Activated T-helper 1 cell treated with anti-CD3 and anti-CD28 coated beads, Interleukin-2, amount 50 U/mL, for 16 hours (primary cell): Measurements from ENCODE around the gene AKIRIN2.
A peak's percentile ranks its signal among the peaks of the same experiment; 100 is the strongest.
"Not testable (repeated sequence)": the region's sequence is repeated elsewhere in the genome, so short reads cannot be mapped to it uniquely, and the experiment has no call there.

ENCODE experiments used
- DNase-seq, 2 donors: peaks; one replicate each; pipeline ENCODE4 v3.0.0-alpha.2; 2020; ENCODE audit warnings: low read depth in 1 of 2, low spot score in 1 of 2

AKIRIN2 gene

DNA sequence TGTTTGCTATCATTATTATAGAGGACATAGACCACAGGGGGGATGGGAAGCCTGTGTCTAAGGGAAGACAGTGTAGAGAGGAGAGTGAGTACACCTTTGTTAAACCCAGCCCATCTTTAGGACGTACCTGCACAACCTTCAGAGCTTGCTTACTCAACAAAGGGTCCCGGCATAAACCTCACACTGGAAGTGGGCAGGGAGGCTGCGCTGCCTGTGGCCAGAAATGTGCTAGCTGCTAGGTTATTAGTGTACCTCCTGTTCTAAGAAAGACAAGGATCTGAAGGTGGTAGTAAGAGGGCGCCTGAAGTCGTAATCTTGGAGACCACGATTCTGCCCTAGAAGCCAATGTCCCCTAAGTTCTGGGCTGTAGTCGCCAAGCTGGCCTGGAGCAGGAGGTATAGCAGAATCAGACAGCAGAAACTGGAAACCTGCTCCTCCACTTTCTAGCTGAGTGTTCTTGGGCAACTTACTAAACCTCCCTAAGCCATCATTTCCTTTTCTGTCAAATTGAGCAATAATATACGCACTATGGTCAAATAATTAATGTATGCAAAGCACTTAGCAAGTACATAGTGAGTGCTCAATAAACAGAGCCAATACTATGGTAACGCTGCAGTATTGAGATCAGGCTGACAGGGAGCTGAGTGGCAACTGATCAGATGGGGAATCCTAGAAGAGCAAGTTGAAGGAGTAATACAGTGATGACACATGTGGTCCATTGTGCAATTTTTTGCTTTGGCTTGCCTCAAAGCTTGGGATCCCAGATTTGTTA lies 16.8 kb upstream of the AKIRIN2 start:
- DNase-seq = no peak

DNA sequence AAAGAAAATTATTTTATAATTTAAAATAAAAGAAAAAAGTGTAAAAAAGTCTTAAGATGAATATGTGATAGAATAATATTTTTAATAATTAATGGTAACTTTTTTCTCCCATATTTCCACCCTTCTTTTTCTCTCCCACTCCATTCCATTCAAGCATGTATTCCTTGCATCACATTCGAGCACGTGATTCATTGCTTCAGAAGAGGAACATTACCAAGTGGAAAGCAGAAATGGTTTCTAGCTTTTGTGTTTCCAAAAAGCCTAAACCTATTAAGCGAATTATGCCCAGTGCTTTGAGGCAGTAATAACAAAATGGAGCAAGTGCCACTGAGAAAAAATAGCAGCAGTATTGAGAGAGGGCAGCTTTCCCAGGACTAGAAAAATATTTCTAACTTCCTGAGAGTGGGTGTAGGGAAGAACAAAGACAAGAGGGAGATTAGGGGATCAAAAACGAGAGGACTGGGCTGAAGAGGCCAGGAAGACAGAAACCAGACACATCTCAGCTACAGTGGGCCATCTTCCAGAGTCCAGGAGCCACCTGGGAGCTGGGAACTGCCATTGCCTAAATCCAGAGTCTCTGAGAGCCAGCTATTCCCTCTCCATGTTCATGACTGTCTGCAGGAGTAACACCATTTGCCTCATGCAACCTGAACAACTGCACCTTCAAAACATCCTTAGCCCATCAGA lies 15.0 kb upstream of the AKIRIN2 start:
- no peak for DNase-seq

DNA sequence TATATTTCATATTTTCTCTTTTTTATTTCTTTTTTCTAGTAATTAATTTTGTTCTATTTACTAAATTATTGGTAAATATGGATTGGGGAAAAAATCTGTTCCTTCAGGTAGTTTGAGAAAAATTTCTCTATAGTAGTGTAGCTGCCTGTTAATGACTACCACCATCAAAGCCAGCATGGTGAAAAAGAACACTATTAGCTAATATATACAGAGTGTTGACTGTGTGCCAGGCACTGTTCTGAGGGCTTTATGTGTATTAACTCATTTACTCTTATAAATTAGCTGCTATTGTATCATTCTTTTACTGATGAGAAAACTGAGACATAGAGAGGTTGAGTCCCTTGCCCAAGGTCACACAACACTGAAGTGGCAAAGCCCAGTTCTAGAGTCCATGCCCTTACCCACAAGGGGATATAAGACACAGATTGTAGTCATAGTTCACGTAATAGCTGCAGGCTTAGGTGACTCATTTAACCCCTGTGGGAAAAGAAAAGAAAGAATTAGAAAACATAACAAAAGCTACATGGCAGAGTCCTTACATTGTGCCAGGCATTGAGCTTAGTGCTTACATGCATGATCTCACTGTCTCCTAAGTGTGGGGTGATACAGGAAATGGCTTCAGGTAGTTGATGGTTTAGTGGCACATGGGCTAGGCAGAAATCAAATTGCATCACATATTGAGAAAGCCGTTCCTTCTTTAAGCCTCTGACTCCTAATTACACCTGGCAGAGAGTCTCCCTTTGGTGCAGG lies 12.2 kb upstream of the AKIRIN2 start:
- no peak for DNase-seq

DNA sequence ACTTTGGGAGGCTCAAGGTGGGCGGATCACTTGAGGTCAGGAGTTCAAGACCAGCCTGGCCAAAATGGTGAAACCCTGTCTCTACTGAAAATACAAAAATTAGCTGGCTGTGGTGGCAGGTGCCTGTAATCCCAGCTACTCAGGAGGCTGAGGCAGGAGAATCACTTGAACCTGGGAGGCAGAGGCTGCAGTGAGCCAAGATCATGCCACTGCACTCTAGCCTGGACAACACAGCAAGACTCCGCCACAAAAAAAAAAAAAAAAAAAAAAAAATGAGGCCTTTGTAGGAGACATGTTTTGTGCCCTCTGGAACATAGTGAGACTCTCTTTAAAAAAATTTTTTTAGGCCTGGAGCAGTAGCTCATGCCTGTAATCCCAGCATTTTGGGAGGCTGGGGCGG lies 10.7 kb upstream of the AKIRIN2 start:
- not testable (repeated sequence) for DNase-seq

DNA sequence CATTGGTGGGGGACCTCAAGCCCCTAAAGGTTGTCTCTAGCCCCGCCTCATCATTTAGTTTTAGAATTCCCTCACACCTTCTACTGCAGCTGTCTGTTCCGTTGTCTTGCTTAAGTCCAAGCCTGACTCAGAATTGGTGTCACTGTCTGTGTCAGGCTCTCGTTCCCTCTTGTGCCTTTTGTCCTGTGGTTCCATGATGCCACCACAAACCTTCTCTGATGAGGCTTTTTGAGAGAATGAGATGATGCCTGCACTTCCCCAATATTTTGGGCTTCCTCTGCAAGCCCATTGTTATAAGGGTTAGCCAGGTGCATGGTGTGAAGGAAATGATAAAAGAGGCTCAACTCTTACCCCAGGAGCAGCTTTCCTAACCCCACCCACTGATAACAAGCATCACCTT lies 8.1 kb upstream of the AKIRIN2 start:
- no peak for DNase-seq

DNA sequence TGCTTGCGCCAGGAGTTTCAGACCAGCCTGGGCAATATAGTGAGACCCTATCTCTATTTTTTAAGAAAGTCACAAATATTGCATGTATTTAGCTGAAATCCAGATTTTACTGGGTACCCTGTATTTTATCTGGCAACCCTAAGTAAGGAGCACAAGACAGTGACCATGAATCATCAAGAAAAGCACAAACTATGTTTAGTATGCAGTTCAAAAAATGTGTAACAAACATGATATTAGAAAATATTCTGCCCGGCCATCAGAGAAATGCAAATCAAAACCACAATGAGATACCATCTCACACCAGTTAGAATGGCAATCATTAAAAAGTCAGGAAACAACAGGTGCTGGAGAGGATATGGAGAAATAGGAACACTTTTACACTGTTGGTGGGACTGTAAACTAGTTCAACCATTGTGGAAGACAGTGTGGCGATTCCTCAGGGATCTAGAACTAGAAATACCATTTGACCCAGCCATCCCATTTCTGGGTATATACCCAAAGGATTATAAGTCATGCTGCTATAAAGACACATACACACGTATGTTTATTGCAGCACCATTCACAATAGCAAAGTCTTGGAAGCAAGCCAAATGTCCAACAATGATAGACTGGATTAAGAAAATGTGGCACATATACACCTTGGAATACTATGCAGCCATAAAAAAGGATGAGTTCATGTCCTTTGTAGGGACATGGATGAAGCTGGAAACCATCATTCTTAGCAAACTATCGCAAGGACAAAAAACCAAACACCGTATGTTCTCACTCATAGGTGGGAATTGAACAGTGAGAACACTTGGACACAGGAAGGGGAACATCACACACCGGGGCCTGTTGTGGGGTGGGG lies 6.8 kb upstream of the AKIRIN2 start:
- DNase-seq = not testable (repeated sequence)

DNA sequence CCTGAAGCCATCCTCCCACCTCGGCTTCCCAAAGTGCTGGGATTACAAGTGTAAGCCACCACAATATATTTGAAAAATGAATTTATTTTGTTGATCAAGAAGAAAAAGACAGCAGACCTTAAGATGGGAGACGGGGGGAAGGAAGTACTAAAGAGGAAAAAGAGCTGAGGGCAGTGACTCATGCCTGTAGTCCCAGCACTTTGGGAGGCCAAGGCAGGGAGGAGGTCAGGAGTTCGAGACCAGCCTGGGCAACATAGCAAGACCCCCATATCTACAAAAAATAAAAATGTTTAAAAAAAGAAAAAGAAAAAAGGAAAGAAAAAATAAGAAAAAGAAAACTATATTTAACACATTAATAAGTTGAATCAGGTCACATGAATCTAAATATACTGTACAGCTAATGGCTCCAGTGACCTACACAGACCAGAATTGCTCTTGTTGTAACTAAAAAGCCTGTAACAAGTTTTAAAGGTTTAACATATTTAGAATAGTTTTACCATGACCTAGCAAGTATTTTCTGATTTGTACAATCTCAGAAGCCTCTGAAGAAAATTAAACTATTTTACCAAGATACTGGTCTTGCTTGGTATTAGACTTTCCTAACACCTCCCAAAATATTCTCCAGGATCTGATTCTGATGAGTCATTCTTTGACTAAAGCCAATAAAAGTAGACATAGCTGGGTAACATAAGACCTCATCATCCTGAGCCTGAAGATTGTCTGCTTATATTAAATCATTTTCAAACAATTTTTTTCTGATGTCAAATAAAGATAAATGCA lies 4.3 kb upstream of the AKIRIN2 start:
- no peak for DNase-seq

DNA sequence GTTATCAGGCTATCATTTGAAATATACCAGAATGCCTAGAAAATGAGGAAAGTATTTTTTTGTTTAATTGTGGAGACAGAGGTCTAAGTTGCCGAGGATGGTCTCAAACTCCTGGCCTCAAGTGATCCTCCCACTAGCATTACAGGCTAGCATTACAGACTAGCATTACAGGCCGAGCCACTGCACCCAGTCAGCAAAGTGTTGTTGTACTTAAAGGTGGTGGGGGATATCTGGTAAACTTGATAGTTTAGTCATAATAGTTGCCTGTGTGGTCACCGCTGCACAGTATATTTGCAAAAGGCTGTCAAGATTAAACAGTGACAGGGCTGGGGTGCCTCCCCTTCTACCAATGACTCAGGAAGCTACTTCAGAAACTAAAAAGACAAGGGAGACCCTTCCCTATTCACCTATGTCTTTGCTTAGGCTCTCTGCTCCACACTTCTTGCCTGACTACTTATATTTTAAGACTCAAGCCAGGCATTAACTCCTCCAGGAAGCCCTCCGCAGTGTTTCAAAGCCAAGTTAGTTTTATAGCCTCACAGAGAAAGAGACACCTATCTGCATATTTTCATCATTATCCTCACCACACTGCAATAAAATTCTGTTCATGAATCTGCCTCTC lies 3.1 kb upstream of the AKIRIN2 start:
- DNase-seq = no peak

DNA sequence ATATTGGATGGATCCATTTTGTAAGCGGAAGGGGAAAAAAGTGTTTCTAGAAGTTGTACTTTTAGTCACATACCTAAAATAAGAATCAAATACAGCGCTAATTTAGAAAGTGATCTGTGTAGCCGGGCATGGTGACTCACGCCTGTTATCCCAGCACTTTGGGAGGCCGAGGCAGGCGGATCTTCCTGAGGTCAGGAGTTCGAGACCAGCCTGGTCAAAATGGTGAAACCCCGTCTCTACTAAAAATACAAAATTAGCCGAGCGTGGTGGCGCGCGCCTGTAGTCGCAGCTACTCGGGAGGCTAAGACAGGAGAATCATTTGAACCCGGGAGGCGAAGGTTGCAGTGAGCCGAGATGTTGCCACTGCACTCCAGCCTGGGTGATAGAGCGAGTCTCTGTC lies 1.0 kb upstream of the AKIRIN2 start:
- DNase-seq = not testable (repeated sequence)

DNA sequence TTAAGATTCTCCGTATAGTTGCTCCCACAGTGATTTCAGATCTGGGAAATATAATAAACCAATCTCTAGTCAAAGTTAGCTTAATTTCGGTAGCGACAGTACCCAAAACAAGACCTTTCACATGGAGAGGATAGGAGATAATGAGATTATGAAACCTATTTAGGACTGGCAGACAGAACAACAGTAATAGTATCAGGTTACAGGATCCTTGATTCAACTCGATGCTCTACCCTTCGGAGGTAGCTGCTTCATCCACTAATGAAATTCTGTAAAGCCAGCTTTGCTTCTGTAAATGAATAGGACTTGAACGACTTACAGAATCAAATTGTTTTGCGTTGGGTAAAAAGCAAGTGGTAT lies 534 bp upstream of the AKIRIN2 start:
- DNase-seq = no peak

DNA sequence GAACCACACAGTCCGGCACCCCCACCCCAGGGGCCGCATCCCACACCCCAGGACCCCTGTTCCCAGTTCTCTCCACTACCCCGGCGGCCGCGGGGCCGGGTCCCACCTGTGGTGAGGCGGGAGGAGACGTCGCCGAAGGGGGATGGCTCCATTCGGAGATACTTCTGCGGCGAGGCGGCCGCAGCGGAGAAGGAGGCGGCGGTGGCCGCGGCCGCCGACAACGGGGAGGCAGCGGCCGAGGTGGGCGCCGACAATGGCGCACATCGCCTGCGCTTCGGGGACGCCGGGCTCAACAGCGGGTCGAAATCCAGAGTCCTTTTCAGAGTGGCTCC lies 723 bp downstream of the AKIRIN2 start:
- no peak for DNase-seq

DNA sequence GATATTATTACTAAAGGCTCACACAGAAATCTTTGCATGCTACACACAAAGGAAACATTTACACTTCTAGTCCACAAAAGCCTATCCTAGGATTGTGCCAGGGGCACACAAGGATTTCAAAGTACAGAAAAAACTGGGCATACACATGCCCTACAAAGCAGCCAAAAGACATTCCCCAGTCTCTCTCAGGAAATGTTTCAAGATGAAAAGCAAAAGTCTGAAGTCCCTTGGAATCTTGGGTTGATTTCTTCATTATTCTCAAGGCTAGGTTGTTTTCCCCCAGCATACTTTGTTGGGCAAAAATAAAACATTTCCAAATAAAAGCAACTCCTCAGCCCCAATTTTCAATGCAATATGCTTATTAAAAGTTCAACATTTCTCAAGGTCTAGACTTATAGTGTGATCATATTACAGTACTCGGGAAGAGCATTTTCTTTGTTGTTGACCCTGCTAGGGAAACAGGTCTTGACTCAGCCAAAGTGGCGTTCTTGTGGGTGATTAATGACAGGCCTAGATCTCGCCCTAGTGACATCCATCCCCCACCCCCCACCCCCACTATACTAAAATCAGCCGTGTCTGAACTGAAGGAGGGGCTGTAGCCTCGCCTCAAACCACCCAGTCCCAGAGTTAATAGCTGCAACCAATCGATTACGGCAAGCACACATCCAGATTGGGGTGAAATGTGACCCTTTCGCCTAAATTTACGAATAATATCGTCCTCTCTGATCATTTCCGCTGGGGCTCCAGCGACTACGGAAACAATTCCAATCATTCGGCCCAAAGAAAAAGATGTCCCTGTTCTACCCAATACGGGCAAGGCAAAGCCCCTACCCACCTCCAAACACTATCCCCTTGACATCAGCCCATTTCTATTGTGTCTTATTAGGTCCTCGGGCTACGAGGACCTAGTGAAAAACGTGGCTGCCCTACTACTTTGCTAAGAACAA lies 1.4 kb downstream of the AKIRIN2 start:
- DNase-seq = peak in 1 of 2 donors; percentile 9

DNA sequence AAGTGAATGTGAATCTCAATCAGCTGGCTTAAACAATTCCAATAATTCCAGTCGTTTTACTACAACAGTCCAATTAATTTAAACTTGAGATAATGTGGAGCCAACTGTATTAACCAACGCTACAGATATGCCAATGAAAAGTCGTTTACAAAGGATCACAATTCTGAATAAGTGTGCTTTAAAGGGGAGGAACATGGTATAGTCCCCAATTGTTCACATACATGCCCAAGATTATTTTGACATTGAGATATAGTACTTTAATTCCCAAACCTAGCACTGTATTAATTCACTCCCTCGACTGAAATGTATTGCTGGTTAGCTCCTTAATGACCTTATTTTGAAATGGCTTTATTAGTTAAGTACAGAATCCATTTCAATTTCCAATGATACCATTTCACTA lies 2.5 kb downstream of the AKIRIN2 start:
- DNase-seq = no peak

DNA sequence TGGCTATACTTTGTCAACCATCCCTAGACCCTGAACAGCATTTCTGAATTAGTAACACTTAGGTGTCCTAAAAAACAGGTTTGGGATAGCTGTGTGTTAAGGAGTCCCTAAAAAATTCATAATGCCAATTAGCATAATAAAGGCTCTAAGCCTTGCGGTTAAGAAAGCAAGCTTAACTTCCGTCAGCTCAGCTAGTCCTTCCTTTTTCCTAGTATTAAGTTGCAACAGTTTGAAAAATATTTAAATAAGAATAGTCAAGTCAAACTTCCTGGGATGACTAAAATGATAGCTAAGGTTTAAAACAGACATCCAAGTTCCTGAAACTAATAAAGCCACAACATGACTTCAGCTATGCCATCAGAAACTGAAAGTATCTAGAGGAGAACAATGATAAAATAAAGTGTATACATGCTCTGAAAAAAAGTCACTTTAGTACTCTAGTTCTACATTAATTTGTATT lies 3.5 kb downstream of the AKIRIN2 start:
- no peak for DNase-seq

DNA sequence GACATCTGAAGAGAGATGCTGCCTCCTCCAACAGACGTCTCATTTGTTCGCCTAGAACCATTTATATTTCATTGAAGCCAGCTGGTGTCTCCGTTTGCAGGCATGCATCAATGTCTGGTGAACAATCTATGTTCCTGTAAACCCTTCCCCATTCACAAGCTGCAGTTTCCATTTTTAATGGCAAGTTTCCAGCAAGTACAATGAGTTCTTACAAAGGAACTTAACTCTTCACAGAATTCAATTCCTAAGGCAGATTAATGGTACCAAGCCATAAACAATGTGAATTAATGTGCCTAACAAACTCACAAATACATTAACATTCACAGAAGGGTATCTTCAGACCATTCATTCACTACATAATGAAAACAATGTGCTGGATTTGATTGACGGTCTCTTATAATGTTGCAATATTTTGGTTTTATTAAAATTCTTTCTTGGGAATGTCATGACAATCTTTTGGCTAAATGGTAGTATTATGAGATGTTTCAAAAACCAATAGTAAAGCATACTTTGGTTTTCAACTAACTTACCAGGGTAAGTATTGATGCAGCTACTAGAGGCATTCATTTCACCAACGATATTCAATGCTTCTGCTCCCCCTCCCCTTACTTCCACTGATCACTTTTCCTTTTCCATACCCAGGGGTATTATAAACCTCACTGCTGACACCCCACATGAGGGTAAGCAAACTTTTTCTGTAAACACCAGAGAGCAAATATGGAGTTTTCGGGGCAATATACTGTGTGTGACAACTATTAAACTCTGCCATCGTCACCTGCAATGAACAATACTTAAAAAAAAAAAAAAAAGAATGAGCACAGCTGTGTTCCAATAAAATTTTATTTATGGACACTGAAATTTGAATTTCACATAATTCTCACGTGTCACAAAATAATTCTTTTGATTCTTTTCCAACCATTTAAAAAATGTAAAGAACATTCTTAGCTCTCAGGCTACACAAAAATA lies 4.2 kb downstream of the AKIRIN2 start:
- no peak for DNase-seq

DNA sequence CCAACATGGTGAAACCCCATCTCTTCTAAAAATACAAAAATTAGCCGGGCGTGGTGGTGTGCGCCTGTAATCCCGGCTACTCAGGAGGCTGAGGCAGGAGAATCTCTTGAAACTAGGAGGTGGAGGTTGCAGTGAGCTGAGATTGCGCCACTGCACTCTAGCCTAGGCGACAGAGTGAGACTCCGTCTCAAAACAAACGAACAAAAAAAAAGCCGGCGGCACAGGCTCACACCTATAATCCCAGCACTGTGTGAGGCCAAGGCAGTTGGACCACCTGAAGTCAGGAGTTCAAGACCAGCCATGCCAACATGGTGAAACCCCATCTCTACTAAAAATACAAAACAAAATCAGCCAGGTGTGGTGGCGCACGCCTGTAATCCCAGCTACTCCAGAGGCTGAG lies 5.2 kb downstream of the AKIRIN2 start:
- not testable (repeated sequence) for DNase-seq

DNA sequence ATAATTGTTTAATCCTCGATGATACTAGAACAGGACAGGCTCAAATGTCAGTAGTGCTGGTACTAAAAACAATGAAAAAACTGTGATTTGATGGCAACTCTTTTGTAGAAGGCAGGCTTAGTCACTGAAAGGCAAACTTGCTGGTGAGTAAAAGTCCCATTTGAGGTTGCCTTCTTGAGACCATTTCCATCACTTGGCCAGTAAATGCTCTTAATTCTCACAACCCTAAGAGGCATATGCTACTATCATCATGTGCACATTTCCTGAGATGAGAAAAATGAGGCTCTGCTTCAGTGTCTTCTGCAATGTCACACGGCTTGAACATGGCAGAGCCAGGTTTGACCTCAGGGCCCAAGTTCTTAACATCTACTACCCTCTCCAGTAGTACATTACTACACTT lies 9.9 kb downstream of the AKIRIN2 start:
- no peak for DNase-seq

DNA sequence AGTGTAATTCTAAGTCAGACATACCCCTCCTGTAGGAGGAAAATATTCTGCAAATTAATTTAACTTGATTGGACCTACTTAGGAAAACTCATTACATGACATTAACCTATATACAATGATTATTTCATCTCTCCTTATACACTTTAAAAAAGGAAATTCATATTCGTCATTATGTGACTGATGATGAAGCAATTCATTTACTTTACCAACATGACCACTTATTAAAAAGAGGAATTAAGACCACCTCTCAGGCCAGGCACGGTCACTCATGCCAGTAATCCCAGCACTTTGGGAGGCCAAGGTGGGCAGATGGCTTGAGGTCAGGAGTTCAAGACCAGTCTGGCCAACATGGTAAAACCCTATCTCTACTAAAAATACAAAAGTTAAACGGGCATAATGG lies 11.6 kb downstream of the AKIRIN2 start:
- DNase-seq = no peak
